Measurements from ENCODE around the gene CNDP1. TPM values are rescaled to one million over a fixed set of nuclear protein-coding genes. Genes with fewer than 3 reads are reported as not detected.

Gene CNDP1
- total RNA-seq, 4 donors from 2014 or later, result not detected

- intact Hi-C loops (cut with DNase I), result no loop called here
- Histone ChIP-seq H3K27me3 (no peaks in the 10 kb centered on the region), H3K36me3 (peaks cover 0 to 48% (median 0%) of the 10 kb centered on the region in 3 donors), H3K9me3 (no peaks in the 10 kb centered on the region), H3K27ac (no peak overlapping the region), H3K4me3 (no peak overlapping the region), H3K4me1 (no peaks in the 10 kb centered on the region)
- 96 to 97% methylated on average over 4 of the region's 4 CpGs for WGBS, 2 donors
- TF ChIP-seq POLR2A (IDR thresholded peaks at IDR 0.05) (no peak), CTCF (IDR thresholded peaks at IDR 0.05) (no peak)
- no peak for DNase-seq
These were observed 98.6 kb downstream of the CNDP1 start for GRCh38 chr18:74632856-74633255.

GRCh38 chr18:74633652-74634352, 99.5 kb downstream of the CNDP1 start:
- intact Hi-C loops (cut with DNase I), result no loop called here
- Histone ChIP-seq H3K9me3 (no peaks in the 10 kb centered on the region), H3K27me3 (no peaks in the 10 kb centered on the region), H3K27ac (no peak overlapping the region), H3K4me1 (no peaks in the 10 kb centered on the region), H3K36me3 (peaks cover 0 to 48% (median 0%) of the 10 kb centered on the region in 3 donors), H3K4me3 (no peak overlapping the region)
- 69 to 79% methylated on average over 13 of the region's 13 CpGs for WGBS, 2 donors
- no peak for TF ChIP-seq POLR2A (IDR thresholded peaks at IDR 0.05)
- no peak for TF ChIP-seq CTCF (IDR thresholded peaks at IDR 0.05)
- no peak for DNase-seq

- no peaks in the 10 kb centered on the region for H3K4me1 ChIP-seq
- TF ChIP-seq CTCF (IDR thresholded peaks at IDR 0.05), result no peak
- no peak for TF ChIP-seq POLR2A (IDR thresholded peaks at IDR 0.05)
- H3K4me3 ChIP-seq, result no peak overlapping the region
- no peaks in the 10 kb centered on the region for H3K9me3 ChIP-seq
- 90 to 91% methylated on average over 13 of the region's 15 CpGs for WGBS, 2 donors
- intact Hi-C loops (cut with DNase I), result no loop called here
- no peak for DNase-seq
- H3K27me3 ChIP-seq, result no peaks in the 10 kb centered on the region
- H3K36me3 ChIP-seq, result peaks cover 0 to 48% (median 0%) of the 10 kb centered on the region in 3 donors
- H3K27ac ChIP-seq, result no peak overlapping the region
These were observed 101.1 kb downstream of the CNDP1 start for GRCh38 chr18:74635224-74635975.

Other genes with a start within 250 kb of the CNDP1 start
- 100 to 1,000 TPM in 1 of 4 donors, 10 to 100 TPM in 3; 75.2 to 115 (median 90.3) TPM for gene CYB5A, start 242.5 kb upstream of the CNDP1 start, total RNA-seq
- gene C18orf63, start 218.7 kb upstream of the CNDP1 start, total RNA-seq, result not detected
- gene DIPK1C, start 77.2 kb upstream of the CNDP1 start, total RNA-seq, result not detected
- gene CNDP2, start 38.1 kb upstream of the CNDP1 start, total RNA-seq, result 100 to 1,000 TPM in 2 of 4 donors, 10 to 100 TPM in 2; 66.6 to 136 (median 87.9) TPM
- gene ZNF407, start 63.4 kb downstream of the CNDP1 start, total RNA-seq, result 10 to 100 TPM in 2 of 4 donors, 1 to 10 TPM in 2; 6.4 to 21.2 (median 13.1) TPM